Endothelial cell of umbilical vein (primary cell): ENCODE data around the gene NADSYN1. TPM values are rescaled to one million over a fixed set of nuclear protein-coding genes. Genes with fewer than 3 reads are reported as not detected.

ENCODE experiments used
- BruUV-seq: library from RNA; stranded (reverse); fragments of 400-500 nt; replicated peaks from 2 replicates; lab custom pipeline; 2021; lab: Mats Ljungman, UMichigan
- CTCF ChIA-PET: fragments of 300-600, 350-600 bp; sonication (Branson Sonifier 250); formaldehyde crosslinking; loops from one replicate; lab custom pipeline; 2021; ENCODE audit warnings: antibody characterized with exemption, inconsistent platforms; lab: Charles Lee
- POLR2A ChIA-PET: fragments of 300-600, 350-600 bp; sonication (Branson Sonifier 250); formaldehyde crosslinking; loops from one replicate; lab custom pipeline; 2021; ENCODE audit warnings: antibody characterized with exemption, inconsistent platforms; lab: Charles Lee
- DNase-seq: peaks from one replicate; pipeline ENCODE4 v3.0.0-alpha.2; 2011; ENCODE audit warnings: low read depth, low spot score
- FAIRE-seq: peaks from 2 replicates; lab custom pipeline; 2011; peaks lifted over from hg19 to GRCh38; lab: Jason Lieb, UNC
- H2AFZ ChIP-seq: 2 replicates; pipeline ENCODE4 v1.6.0; 2012; ENCODE audit warnings: low read depth, low read length, control low read depth, inconsistent platforms
- H3K27ac ChIP-seq: 2 replicates; pipeline ENCODE4 v1.5.1; 2011; ENCODE audit warnings: low read depth, mild to moderate bottlenecking, control low read depth, low read length, moderate library complexity; ENCODE audit not compliant: insufficient read depth
- H3K27me3 ChIP-seq, 2 experiments: 2 replicates each; pipeline versions ENCODE4 v1.6.0 to v1.6.1; 2011; ENCODE audit warnings: low read length in 2 of 2, mixed read lengths in 1 of 2; ENCODE audit not compliant: control insufficient read depth in 2 of 2, insufficient read depth in 2 of 2
- H3K36me3 ChIP-seq, 2 experiments: 2 replicates in 1 of 2; 3 replicates in 1 of 2; pipeline ENCODE4 v1.5.1; 2011; ENCODE audit warnings: low read length in 2 of 2, mild to moderate bottlenecking in 1 of 2, moderate library complexity in 1 of 2; ENCODE audit not compliant: control insufficient read depth in 2 of 2, insufficient read depth in 2 of 2; ENCODE audit errors: extremely low read depth in 1 of 2
- H3K4me1 ChIP-seq: 3 replicates; pipeline ENCODE4 v1.5.1; 2011; ENCODE audit warnings: mild to moderate bottlenecking, low read length; ENCODE audit not compliant: control insufficient read depth, insufficient read depth; ENCODE audit errors: extremely low read depth
- H3K4me2 ChIP-seq: 2 replicates; pipeline ENCODE4 v1.6.1; 2011; ENCODE audit warnings: low read length, control low read depth, mixed read lengths; ENCODE audit not compliant: insufficient read depth
- H3K4me3 ChIP-seq, 3 experiments: fragments of 200-600 bp in 1 of 3; sonication (generic), shearing (Covaris generic) in 1 of 3; replicated peaks in 1 of 3; 2 replicates each; pipeline ENCODE4 v1.5.1; 2011 to 2016; ENCODE audit warnings: control low read depth in 3 of 3, low read length in 3 of 3, mild to moderate bottlenecking in 2 of 3, inconsistent platforms in 1 of 3, low read depth in 1 of 3, moderate library complexity in 1 of 3; ENCODE audit not compliant: insufficient read depth in 1 of 3
- H3K79me2 ChIP-seq: 2 replicates; pipeline ENCODE4 v1.6.0; 2012; ENCODE audit warnings: low read length, inconsistent platforms; ENCODE audit not compliant: control insufficient read depth, insufficient read depth
- H3K9ac ChIP-seq: replicated peaks from 2 replicates; pipeline ENCODE3; 2011; ENCODE audit warnings: low read length, control low read depth; ENCODE audit not compliant: insufficient read depth; ENCODE audit errors: extremely low read depth
- H3K9me1 ChIP-seq: replicated peaks from 3 replicates; pipeline ENCODE4 v1.6.0; 2011; ENCODE audit warnings: mild to moderate bottlenecking, low read length; ENCODE audit not compliant: control insufficient read depth, insufficient read depth; ENCODE audit errors: extremely low read depth
- H3K9me3 ChIP-seq: replicated peaks from 2 replicates; pipeline ENCODE4 v1.5.1; 2012; ENCODE audit warnings: low read length, inconsistent platforms; ENCODE audit not compliant: control insufficient read depth, insufficient read depth
- H4K20me1 ChIP-seq: replicated peaks from 2 replicates; pipeline ENCODE3; 2011; ENCODE audit warnings: mild to moderate bottlenecking, low read length; ENCODE audit not compliant: control insufficient read depth, insufficient read depth; ENCODE audit errors: extremely low read depth
- CTCF ChIP-seq, 2 donors: IDR thresholded peaks; 1 replicate in 1 of 2; 2 replicates in 1 of 2; pipeline ENCODE4 v1.5.1; 2011; ENCODE audit warnings: low read length in 2 of 2, mild to moderate bottlenecking in 2 of 2, moderate library complexity in 2 of 2, control low read depth in 1 of 2, inconsistent platforms in 1 of 2, low read depth in 1 of 2; ENCODE audit not compliant: insufficient read depth in 1 of 2; ENCODE audit errors: extremely low read depth in 1 of 2
- FOS ChIP-seq: IDR thresholded peaks from 2 replicates; pipeline ENCODE4 v1.6.1; 2011; ENCODE audit warnings: mild to moderate bottlenecking, low read length, moderate library complexity, borderline replicate concordance; ENCODE audit not compliant: insufficient read depth
- GATA2 ChIP-seq: IDR thresholded peaks from 2 replicates; pipeline ENCODE4 v1.7.0; 2011; ENCODE audit warnings: low read depth, mild to moderate bottlenecking, moderate library complexity, mixed read lengths, low read length; ENCODE audit not compliant: insufficient read length, insufficient read depth
- dilution Hi-C: fragments of 300-500 bp; cut with MboI; formaldehyde crosslinking; loops from one replicate; pipeline ENCODE4 v1.15.0; 2019; ENCODE audit warnings: low sequenced_read_pairs; ENCODE audit not compliant: extremely low pct_ligation_motif_present
- intact Hi-C: fragments of 100-400 bp; cut with micrococcal nuclease; formaldehyde crosslinking; loops from one replicate; pipeline ENCODE4 v1.10.0; 2022
- polyA plus RNA-seq, 4 experiments: library from polyadenylated mRNA; depleted of rRNA in 3 of 4; stranded (reverse) in 3 of 4; unstranded in 1 of 4; fragments of >200 nt; gene quantifications; 2 replicates each; pipeline versions ENCODE4 v1.2.1 to v1.2.3, GENCODE V29; 2011 to 2012; ENCODE audit warnings: missing spikeins in 1 of 4
- total RNA-seq: library from RNA; stranded (reverse); gene quantifications from 2 replicates; pipeline ENCODE4 v1.2.3, GENCODE V29; 2021

Gene NADSYN1
- total and polyA plus RNA-seq, 2 donors (not counting 3 experiments of a cell fraction or from before 2014, with no cell fraction given): 77.5 to 99.2 TPM

- H3K9me1 ChIP-seq: no peaks in the 10 kb centered on the region
- no peak overlapping the region for H3K9ac ChIP-seq
- POLR2A ChIA-PET: no interaction called here
- H2AFZ ChIP-seq: no peak overlapping the region
- no peak overlapping the region for H3K4me3 ChIP-seq
- H3K9me3 ChIP-seq: no peaks in the 10 kb centered on the region
- intact Hi-C loops (loop anchor here (2.0 kb wide), 1 partner anchor 954 kb away; no protein-coding TSS in a partner anchor), dilution Hi-C loops (no loop called here)
- no peaks in the 10 kb centered on the region for H3K4me1 ChIP-seq
- H3K36me3 ChIP-seq: no peaks in the 10 kb centered on the region
- DNase-seq: peak; percentile 32
- no peak overlapping the region for H3K4me2 ChIP-seq
- H3K27me3 ChIP-seq: peaks cover 0 to 2% of the 10 kb centered on the region in 2 experiments
- H4K20me1 ChIP-seq: no peaks in the 10 kb centered on the region
- BruUV-seq: no TSS peak
- CTCF ChIA-PET: no interaction called here
- H3K27ac ChIP-seq: no peak overlapping the region
- H3K79me2 ChIP-seq: no peaks in the 10 kb centered on the region
- TF ChIP-seq GATA2 (no peak), FOS (no peak), CTCF (IDR thresholded peaks at IDR 0.05; ENCODE audit: extremely low read depth in 1 of 2, insufficient read depth in 1 of 2, low read depth in 1 of 2, low read length in 2 of 2) (peak; percentile 57 to 58)
- FAIRE-seq: no peak
Measured at GRCh38 chr11:71420455-71421241, 32.4 kb upstream of the NADSYN1 start.
